GM21515 (cell line): ENCODE data around the gene TUSC2.

Source experiments
- ATAC-seq: cut with Tn5 transposase; IDR thresholded peaks from one replicate; pipeline ENCODE4 v1.9.1; 2021; ENCODE audit not compliant: unreplicated experiment

TUSC2 gene

DNA sequence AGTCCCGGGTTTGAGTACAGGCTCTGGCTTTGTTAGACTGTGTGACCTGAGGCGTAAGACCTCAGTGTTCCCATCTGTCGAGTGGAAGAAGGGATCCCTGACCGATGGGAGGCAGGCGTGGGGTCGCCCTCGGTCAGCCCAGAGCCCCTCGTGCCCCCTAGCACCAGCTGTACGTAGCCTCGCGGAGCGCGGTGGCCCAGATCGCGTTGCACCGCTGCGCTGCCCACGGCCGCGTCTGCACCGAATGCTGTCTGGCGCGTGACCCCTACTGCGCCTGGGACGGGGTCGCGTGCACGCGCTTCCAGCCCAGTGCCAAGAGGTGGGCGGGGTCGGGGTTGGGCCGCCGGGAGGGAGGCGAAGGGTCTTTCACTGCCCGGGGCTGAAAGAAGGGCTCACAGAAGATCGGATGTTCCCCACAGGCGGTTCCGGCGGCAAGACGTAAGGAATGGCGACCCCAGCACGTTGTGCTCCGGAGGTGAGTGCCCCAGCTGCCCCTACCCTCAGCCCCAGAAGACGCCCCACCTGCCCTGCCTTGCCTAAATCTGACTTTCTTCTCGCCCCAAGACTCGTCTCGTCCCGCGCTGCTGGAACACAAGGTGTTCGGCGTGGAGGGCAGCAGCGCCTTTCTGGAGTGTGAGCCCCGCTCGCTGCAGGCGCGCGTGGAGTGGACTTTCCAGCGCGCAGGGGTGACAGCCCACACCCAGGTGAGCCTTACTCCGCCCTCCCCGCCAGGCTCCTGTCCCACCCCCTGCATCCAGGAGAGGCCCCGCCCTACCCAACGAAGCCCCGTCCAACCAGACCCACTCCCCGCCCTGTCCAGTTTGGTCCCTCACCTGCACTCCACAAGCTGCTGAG is 52.7 kb downstream of the TUSC2 start:
- ATAC-seq, result no peak
